HG03558 (cell line): Measurements from ENCODE around the gene OPRL1.

Experiments used
- ATAC-seq: cut with Tn5 transposase; IDR thresholded peaks from one replicate; pipeline ENCODE4 v1.9.1; 2021; ENCODE audit warnings: moderate number of reproducible peaks; ENCODE audit not compliant: unreplicated experiment; ENCODE audit errors: extremely low read depth

The OPRL1 gene

DNA sequence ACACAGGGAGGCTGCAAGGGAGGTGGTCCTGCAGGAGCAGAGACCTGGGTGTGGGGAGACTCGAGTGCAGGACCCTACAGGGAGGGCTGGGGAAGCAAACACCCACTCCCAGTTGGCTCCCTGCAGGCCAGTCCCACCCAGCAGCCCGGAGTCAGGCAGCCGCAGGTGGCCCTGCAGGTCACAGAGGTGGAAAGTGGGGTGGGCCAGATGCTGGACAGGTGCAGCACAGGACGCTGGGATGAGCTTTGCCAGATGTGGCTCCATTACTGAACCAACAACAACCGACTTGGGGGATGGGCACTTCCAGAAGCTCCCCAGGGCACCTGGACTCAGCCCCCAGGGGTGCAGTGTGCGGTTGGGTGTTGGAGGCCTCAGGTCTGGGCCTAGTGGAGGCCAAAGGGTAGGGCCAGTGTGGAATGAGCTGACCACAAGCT lies 57.7 kb downstream of the OPRL1 start:
- ATAC-seq: no peak

DNA sequence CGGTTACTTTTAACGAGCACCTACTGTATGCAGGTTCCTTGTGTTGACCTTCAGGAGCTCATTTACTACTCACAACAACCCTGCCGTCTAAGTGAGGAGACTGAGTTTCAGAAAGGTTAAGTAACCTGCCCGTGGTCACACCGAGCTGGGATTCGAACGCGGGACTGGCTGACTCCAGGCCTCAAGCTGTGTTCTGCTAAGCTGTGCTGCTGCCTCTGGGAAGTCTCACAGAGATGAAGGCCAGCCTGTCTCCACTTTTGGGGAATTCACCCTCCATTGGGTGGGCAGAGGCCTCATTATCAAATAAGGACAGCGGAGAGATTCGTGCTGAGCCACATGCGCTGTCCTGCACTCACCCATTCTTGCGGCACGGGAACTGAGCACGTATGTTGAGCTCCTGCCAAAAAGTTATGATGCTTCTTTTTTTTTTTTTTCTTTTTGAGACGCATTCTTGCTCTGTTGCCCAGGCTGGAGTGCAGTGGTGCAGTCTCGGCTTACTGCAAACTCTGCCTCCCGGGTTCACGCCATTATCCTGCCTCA lies 58.5 kb downstream of the OPRL1 start:
- ATAC-seq: no peak

DNA sequence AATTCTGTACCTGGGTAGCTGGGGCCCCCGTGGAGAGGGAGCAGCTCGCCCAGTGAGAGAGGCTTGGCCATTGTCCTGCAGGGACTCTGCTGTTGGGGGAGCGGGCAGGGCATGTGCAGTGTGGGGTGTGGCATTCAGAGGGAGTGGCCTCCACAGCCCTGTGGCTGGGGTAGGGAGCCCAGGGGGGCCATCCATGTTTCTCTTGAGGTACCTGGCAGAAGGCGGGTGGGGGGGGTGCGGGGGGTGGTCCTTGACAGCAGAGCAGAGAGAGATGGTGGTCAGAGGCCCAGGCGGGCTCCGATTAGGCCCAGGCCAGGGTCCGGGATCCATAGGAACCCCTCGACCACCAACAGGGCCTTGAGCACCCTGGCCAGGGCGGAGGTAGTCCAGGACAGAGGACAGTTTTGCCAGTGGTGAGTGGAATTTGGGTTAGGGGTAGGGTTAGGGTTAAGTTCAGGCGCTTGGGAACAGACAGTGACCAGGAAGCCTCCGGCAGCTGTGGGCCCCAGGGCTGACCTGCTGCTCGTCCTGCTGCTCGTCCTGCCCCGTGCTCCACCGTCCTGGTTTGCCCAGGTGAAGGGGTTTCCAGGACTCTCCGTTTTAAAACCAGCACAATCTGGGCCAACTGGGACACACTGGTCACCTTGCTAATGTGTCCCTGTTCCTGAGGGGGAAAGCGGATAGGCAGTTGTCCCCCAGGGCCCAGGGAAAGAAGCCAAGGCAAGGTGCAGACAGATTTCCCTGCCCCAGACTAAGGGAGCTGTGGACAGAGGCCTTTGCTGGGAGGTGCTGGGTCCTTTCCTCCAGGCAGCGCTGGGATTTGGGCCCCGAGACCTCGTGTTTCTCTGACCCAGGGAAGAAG lies 59.5 kb downstream of the OPRL1 start:
- no peak for ATAC-seq

DNA sequence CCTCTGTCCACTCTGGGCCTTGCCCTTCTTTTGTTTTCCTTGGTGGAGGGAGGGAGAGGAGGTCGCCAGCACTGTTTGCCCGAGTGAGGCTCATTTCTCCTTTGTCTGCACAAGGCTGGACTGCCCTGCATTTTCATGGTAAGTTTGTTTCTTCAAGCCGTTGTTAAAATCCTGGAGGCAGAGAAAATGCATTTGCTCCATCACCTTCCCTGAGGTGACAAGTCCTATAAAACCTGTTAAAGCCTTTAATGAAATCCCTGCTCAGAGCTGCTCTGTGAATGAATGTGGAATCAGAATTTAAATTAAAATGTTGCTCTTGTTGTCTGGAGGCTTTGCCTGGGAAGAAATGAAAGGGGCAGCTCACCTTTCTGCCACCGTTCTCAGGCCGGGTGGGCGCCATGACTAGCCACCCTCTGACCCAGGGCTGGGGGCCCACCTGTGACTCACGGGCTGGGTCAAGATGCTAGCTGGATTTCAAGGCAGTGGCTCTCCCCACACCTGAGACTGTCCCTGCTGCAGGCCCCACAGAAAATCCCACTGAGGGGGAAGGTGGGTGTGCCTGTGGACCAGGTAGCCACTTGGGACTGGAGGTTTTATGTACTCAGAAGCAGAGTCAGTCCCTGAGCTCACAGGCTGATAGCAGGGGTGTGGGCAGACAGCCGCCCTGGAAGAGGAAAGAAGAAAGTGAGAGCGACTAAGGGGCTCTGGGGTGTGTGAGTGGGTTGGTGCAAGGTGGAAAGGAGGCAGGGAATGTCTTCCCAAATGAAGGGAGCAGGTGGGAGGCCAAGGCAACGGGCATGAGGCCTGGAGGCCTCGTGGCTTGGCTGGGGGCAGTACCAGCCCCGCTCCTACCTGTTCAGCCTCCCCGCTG lies 60.4 kb downstream of the OPRL1 start:
- no peak for ATAC-seq

DNA sequence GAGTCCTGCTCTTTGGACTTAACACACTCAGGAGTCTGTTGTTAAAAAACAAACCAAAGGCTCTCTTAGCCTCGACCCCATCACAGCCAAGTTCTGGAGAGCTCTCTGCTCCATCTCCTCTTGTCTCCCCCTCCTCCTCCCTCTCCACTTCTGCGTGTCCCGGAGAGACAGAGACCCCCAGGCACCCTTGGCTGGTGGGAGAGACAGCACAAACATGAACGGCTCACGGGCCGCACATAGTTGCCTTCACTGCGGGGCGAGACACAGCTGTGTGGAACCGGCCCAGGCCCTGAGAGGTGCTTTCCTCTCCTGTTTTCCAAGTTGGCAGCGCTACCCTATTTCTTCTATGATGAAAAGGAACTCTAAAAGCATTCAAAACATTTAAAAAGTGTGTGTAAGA lies 61.1 kb downstream of the OPRL1 start:
- ATAC-seq: no peak

DNA sequence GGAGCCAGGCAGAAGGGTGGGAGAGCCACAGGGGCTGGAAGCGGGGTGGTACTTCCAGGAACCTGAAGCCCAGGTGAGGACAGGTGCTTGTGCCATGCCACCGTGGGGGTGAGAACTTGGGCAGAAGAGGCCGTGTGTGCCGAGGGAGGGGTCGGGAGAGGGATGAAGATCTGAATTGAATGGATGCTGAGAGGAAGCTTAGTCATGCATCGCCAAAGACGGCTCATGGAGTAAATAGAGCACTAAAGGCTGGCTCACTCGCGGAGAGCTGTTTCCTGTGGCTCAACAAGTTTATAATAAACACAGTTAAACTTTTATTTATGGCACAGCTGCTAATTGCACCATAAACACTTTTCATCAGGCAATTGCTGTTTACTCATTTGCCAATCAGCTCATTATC lies 62.7 kb downstream of the OPRL1 start:
- ATAC-seq: no peak

DNA sequence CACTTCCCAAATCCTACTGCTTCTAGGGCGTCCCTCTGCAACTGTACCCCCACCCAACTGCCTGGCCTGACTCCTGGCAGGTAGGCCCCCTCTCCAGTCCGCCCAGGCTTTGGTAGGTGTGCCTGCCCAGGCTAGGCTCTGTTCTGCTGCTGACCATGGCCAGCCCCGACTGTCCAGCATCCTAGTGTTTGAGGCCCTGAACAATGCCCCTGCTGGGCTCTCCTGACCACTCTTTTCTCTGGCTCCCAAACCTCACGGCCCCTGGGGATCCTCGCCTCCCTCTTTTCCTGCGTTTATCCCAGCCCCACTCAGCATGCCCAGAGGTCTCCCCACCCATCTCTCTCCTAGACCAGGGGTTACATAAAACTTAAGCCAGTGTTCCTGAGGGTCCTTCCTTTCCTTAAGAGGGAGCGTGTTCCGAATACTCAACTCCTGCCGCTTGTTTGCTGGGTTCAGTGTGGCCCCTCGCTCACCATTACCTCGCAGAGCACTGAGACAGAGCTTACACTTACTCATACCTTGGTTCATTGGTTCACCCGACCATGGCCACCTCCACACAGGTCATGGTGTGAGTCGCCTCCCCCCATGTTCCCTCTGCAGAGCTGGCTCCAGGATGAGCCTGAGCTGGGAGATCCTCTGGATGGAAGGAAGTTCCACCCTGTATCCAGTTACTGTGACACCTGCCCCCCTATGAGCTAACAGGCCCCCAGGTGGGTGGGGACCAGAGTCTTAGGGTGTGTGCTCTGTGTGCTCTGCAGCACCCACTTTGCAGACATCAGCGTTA lies 63.3 kb downstream of the OPRL1 start:
- ATAC-seq: no peak

DNA sequence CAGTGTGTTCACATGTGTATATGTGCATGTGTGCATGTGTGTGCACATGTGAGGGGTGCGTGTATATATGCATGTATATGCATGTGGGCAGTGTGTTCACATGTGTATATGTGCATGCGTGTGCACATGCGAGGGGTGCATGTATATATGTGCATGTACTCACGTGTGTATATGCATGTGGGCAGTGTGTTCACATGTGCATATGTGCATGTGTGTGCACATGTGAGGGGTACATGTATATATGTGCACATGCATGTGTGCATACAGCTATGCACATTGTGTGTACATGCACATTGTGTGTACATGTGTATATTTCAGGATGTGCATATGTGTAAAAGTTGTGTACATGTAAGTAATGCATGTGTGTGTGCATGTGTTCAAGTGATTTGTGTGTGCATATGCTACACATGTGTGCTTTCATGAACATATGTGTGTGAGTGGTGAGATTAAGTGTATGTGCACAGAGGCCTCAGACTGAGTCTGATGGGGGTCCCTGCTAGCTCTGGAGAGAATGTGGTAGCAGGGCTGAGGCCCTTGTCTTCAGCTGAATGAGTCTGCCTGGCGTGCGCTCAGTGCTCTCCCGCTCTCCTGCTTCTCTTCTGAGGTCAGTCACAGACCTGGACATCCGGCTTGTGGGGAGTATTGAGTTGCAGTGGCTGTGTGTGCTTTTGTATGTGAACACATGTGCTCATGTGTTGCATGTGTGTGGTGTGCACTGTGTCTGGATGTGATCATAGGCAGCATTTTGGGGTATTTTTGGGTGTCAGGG lies 64.4 kb downstream of the OPRL1 start:
- ATAC-seq: no peak

DNA sequence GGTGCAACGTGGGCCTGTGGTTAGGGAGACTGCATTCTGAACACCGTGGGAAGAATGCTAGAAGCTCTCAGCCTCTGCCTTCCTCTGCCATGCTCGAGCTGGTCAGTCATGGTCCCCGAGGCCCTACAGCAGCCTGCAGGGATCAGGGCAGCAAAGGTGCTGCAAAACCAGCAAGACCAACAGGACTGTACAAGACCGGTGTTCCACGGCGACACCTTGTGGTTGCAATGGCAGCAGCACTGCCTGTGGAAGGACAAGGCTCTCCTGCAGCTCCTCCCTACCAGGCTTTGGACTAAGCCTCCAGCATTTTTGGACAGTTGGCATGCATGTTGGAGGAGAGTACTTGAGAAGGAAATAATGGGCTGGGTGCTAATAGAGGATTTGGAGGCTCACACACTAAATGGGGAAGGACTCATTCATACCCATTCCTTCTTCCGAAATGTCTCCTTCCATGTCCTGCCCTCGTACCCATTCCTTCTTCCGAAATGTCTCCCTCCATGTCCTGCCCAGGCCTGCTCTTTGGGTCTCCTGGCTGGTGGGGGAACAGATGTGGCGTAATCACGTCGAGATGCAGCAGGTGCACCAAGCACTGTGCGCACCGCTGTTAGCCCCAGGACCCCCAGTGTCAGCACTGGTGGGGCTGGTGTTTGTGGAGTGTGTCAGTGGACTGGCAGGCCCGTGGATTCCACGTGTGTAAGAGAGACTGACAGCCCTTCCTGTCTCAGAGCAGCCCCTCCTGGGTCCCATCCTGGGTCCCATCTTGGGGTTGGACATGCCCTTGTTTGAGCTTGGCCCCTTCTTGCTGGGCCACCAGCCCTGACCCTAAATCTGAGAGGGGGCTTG lies 65.8 kb downstream of the OPRL1 start:
- ATAC-seq: no peak

DNA sequence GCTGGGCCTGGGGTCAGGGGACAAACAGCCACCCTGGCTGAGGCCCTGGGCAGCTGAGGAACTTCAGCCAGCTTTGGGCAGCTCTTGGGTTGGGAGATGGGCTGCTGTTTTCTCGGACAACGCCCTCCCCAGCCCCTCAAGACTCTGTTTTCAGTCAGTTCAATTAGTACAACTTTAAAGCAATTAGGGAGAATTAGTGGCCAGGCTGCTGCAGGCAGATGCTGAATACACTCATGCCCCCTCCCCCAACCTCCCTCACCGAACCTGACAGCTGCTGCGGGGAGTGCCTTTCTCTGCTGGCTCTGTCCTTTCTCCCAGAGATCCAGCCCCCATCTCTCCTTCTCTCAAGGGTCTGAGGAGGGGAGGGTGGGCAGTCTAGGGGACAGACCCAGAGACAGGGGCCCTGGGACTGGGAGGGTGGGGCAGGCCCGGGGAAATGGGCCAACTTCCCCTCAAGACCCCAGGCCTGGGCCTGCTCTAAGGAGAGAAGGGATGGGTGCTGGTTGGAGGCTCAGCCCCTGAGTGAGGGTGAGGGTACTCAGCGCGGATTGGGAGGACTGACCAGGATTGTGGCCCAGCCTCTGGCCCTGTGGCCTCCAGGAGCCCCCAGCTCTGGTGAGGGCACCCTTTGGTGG lies 66.5 kb downstream of the OPRL1 start:
- no peak for ATAC-seq

DNA sequence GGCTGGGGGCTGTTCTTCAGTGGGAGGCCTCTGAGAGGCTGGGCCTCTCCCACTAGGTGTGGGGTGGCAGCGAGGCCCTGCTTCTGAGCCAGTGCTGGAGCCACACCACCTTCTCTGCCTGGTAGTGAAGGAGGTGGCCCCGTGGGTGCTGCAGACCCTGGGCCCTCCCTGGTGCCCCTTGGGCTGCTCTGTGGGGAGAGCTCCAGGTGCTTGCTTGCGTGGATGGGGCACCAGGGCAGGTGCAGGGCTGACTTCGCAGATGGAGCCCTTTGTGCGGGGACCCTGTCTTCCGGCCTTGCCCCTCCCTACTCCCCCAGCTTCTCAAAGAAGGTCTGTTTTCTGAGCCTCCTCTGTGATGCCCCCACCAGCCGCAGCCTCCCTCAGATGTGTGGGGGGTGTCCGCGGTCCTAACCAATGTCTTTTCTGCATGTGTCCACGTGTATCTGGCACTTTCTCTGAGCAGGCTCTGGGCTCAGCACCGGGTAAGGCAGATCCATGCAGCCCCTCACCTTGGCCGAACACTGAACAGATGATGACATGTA lies 67.1 kb downstream of the OPRL1 start:
- no peak for ATAC-seq

DNA sequence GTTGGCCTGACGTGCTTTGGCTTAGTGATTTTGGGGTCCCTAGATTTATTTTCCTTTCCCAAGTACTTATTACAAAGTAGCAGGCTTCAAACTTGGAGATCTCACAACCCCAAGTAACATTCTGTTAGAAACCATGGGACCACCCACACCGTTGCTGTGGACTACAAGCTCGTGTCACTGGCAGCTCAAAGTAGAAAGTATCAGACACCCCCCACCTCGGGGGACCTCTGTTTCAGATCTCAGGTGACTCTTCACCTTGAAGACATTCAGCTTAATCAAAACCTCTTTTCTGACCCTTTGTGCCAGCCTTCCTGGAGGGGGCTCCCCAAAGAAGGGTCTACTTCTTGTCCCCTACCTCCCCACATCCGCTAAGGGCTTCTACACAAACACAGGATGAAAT lies 68.7 kb downstream of the OPRL1 start:
- ATAC-seq: no peak

DNA sequence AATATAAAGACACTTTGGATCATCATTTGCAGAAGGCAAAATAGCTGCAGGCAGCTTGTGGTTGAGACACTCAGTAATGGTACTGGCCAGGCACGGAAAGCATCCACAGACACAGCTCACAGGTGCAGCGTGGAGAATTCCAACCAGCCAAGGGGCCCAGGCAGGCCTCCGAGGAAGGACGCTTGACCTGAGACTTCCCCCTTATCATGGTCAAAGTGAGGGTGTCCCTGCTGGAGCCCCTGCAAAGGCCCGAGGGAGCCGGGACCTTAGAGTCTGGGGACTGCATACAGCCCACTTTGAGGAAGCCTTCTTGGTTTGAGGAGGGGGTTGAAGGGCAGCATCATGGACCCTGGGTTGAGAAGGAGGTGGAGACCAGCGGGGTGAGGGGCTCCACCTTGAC lies 69.3 kb downstream of the OPRL1 start:
- ATAC-seq: no peak

DNA sequence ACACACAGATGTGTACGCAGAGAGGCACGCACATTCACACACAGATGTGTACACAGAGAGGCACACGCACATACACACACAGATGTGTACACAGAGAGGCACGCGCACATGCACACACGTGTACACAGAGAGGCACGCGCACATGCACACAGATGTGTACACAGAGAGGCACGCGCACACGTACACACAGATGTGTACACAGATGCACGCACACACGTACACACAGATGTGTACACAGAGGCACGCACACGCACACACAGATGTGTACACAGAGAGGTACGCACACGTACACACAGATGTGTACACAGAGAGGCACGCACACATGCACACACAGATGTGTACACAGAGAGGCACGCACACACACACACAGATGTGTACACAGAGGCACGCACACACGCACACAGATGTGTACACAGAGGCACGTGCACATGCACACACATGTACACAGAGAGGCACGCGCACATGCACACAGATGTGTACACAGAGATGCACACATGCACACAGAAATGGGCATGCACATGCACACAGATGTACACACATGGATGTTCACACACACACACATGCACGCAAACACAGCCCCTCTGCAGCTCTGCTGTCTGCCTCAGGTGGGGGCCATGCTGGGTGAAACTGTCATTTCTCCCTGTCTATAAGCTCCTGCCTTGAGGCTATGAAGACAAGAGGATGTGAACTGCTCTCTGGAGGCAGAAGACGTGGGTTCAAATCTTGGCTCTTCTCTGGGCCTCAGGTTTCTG lies 70.1 kb downstream of the OPRL1 start:
- no peak for ATAC-seq
